Measurements from ENCODE around the gene SLC43A1. TPM values are rescaled to one million over a fixed set of nuclear protein-coding genes. Genes with fewer than 3 reads are reported as not detected.
A peak's percentile ranks its signal among the peaks of the same experiment; 100 is the strongest.

The SLC43A1 gene
- total and polyA plus RNA-seq, 2 donors, result 2.3 to 5.1 TPM

- peaks cover 2 to 21% of the 10 kb centered on the region in 2 donors for H3K4me1 ChIP-seq (ENCODE audit: control insufficient read depth in 2 of 2, insufficient read depth in 2 of 2, low read length in 2 of 2)
- peak in 1 of 9 donors; percentile 40 for DNase-seq (ENCODE audit: low read depth in 6 of 9, low spot score in 9 of 9)
- no peak overlapping the region for H3K27ac ChIP-seq (ENCODE audit: low read depth in 1 of 2, low read length in 1 of 2)
- H3K4me3 ChIP-seq (ENCODE audit: low read length in 2 of 2), result peak overlapping the region; percentile 49 to 62
- H3K36me3 ChIP-seq (ENCODE audit: control insufficient read depth in 2 of 2, insufficient read depth in 2 of 2, low read length in 1 of 2), result no peaks in the 10 kb centered on the region
- no peaks in the 10 kb centered on the region for H3K9me3 ChIP-seq (ENCODE audit: control insufficient read depth in 2 of 2, insufficient read depth in 1 of 2, low read length in 1 of 2)
- WGBS, result under 1% methylated on average over 57 of the region's 57 CpGs
- peaks cover 13 to 49% of the 10 kb centered on the region in 2 donors for H3K27me3 ChIP-seq (ENCODE audit: control insufficient read depth in 2 of 2, insufficient read depth in 1 of 2, low read length in 1 of 2)
Observed at GRCh38 chr11:57514538-57515331, 767 bp downstream of the SLC43A1 start.

DNA sequence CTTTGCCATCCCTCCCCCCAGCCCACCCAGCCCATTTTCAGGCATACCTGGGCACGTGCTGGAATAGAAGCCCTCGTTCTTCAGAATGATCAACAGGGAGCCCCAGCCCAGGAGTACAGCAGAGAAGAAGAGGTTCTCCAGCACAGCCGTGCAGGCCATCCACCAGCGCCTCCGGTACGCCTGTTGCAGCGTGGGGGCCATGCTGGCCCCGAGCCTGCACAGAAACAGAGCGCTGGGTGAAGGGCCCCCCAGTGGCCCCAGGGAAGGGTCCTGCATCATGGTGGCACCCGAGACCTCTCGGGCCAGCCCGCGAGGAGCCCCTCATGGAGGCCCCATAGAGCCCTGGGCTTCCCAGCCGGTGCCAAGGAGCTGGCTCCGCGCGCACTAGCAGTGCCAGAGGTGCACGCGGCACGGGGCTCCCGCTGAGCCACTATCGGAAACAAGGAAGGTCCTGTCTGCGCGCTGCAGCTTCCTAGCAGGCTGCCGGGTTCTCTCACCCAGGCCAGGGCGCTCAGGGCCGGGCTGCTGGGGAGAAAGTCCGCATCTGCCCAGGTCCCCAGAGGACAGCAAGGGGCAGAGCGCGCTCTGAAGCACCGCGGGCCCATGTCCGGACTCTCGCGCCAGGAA lies 1.5 kb downstream of the SLC43A1 start:
- DNase-seq (ENCODE audit: low read depth in 6 of 9, low spot score in 9 of 9), result peak in 1 of 9 donors; percentile 30
- WGBS, result 23% methylated on average over 35 of the region's 35 CpGs
- H3K4me1 ChIP-seq (ENCODE audit: control insufficient read depth in 2 of 2, insufficient read depth in 2 of 2, low read length in 2 of 2), result peaks cover 2 to 21% of the 10 kb centered on the region in 2 donors

DNA sequence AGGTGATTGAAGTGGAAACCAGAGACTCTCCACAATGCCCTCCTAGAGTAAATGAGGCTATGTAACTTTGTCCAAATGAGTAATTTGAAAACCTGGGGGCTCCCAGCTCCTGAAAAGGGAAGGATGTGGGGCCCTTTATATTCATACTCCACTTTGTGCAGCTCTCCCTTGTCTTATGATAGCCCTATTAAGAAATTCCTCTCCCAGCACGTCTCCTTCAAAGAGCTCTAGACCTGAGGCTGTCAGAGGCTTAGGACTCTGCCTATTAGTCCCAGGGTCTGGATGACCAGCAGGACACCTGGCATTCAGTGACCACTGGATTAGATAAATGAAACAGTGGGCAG lies 2.1 kb downstream of the SLC43A1 start:
- WGBS, result 77% methylated on average over 1 of the region's 1 CpG
- Histone ChIP-seq H3K4me1 (ENCODE audit: control insufficient read depth in 2 of 2, insufficient read depth in 2 of 2, low read length in 2 of 2) (peaks cover 2 to 21% of the 10 kb centered on the region in 2 donors), H3K36me3 (ENCODE audit: control insufficient read depth in 2 of 2, insufficient read depth in 2 of 2, low read length in 1 of 2) (no peaks in the 10 kb centered on the region), H3K9me3 (ENCODE audit: control insufficient read depth in 2 of 2, insufficient read depth in 1 of 2, low read length in 1 of 2) (no peaks in the 10 kb centered on the region), H3K27ac (ENCODE audit: low read depth in 1 of 2, low read length in 1 of 2) (no peak overlapping the region), H3K4me3 (ENCODE audit: low read length in 2 of 2) (no peak overlapping the region), H3K27me3 (ENCODE audit: control insufficient read depth in 2 of 2, insufficient read depth in 1 of 2, low read length in 1 of 2) (peaks cover 13 to 49% of the 10 kb centered on the region in 2 donors)
- no peak for DNase-seq (ENCODE audit: low read depth in 6 of 9, low spot score in 9 of 9)

More for the DNA sequence above, 1.5 kb downstream of the SLC43A1 start:
- H3K36me3 ChIP-seq (ENCODE audit: control insufficient read depth in 2 of 2, insufficient read depth in 2 of 2, low read length in 1 of 2), result no peaks in the 10 kb centered on the region
- peak overlapping the region; percentile 49 to 62 for H3K4me3 ChIP-seq (ENCODE audit: low read length in 2 of 2)
- peaks cover 13 to 49% of the 10 kb centered on the region in 2 donors for H3K27me3 ChIP-seq (ENCODE audit: control insufficient read depth in 2 of 2, insufficient read depth in 1 of 2, low read length in 1 of 2)
- H3K9me3 ChIP-seq (ENCODE audit: control insufficient read depth in 2 of 2, insufficient read depth in 1 of 2, low read length in 1 of 2), result no peaks in the 10 kb centered on the region
- no peak overlapping the region for H3K27ac ChIP-seq (ENCODE audit: low read depth in 1 of 2, low read length in 1 of 2)

DNA sequence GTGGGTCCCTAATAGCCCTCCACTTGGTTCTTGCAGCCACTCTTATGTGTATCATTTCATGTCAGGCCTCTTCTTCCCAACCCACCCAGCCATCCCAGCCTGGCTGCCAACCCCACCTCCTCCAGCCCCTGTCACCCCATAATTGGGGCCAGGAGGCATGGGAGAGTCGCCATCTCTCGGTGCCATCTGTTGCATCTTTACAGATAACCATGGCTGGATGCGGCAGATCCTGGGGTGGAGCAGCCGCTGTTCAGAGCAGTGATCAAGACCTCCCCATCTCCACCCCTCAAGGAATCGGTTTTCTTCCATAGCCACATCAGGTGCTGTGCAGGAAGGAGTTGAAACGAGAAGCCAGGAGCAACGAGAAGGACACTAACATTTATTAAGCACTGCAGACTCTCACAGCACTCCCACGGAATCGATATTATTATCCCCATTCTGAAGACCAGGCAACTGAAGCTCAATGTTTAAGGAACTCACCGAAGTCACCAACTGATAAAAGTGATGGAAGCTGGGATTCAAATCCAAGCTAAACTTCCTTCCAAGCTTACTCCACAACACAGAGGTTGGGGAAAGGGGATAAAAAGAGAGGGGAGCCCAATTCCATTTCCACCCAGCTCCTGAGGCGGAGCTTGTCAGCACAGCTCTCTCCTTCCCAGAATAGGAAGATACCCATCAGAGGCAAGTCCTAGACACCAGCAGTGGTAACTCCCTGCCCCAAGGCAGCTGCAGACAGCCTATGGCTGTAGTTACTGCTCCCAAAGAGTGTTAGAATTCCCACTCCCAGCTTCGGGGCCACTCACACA lies 2.7 kb downstream of the SLC43A1 start:
- Histone ChIP-seq H3K27ac (ENCODE audit: low read depth in 1 of 2, low read length in 1 of 2) (no peak overlapping the region), H3K4me1 (ENCODE audit: control insufficient read depth in 2 of 2, insufficient read depth in 2 of 2, low read length in 2 of 2) (peaks cover 2 to 21% of the 10 kb centered on the region in 2 donors), H3K4me3 (ENCODE audit: low read length in 2 of 2) (no peak overlapping the region), H3K9me3 (ENCODE audit: control insufficient read depth in 2 of 2, insufficient read depth in 1 of 2, low read length in 1 of 2) (no peaks in the 10 kb centered on the region), H3K27me3 (ENCODE audit: control insufficient read depth in 2 of 2, insufficient read depth in 1 of 2, low read length in 1 of 2) (peaks cover 13 to 48% of the 10 kb centered on the region in 2 donors), H3K36me3 (ENCODE audit: control insufficient read depth in 2 of 2, insufficient read depth in 2 of 2, low read length in 1 of 2) (no peaks in the 10 kb centered on the region)
- 95% methylated on average over 12 of the region's 12 CpGs for WGBS
- DNase-seq (ENCODE audit: low read depth in 6 of 9, low spot score in 9 of 9), result no peak

- Histone ChIP-seq H3K27ac (ENCODE audit: low read depth in 1 of 2, low read length in 1 of 2) (no peak overlapping the region), H3K4me3 (ENCODE audit: low read length in 2 of 2) (no peak overlapping the region), H3K9me3 (ENCODE audit: control insufficient read depth in 2 of 2, insufficient read depth in 1 of 2, low read length in 1 of 2) (no peaks in the 10 kb centered on the region), H3K4me1 (ENCODE audit: control insufficient read depth in 2 of 2, insufficient read depth in 2 of 2, low read length in 2 of 2) (peaks cover 2 to 21% of the 10 kb centered on the region in 2 donors), H3K36me3 (ENCODE audit: control insufficient read depth in 2 of 2, insufficient read depth in 2 of 2, low read length in 1 of 2) (no peaks in the 10 kb centered on the region), H3K27me3 (ENCODE audit: control insufficient read depth in 2 of 2, insufficient read depth in 1 of 2, low read length in 1 of 2) (peaks cover 13 to 39% of the 10 kb centered on the region in 2 donors)
- WGBS, result 92% methylated on average over 6 of the region's 6 CpGs
- no peak for DNase-seq (ENCODE audit: low read depth in 6 of 9, low spot score in 9 of 9)
Observed at GRCh38 chr11:57511741-57512430, 3.6 kb downstream of the SLC43A1 start.

GRCh38 chr11:57508341-57509170 lies 6.9 kb downstream of the SLC43A1 start:
- Histone ChIP-seq H3K4me3 (ENCODE audit: low read length in 2 of 2) (no peak overlapping the region), H3K27ac (ENCODE audit: low read depth in 1 of 2, low read length in 1 of 2) (no peak overlapping the region), H3K36me3 (ENCODE audit: control insufficient read depth in 2 of 2, insufficient read depth in 2 of 2, low read length in 1 of 2) (no peaks in the 10 kb centered on the region), H3K4me1 (ENCODE audit: control insufficient read depth in 2 of 2, insufficient read depth in 2 of 2, low read length in 2 of 2) (no peaks in the 10 kb centered on the region), H3K27me3 (ENCODE audit: control insufficient read depth in 2 of 2, insufficient read depth in 1 of 2, low read length in 1 of 2) (peaks cover 0 to 7% of the 10 kb centered on the region in 2 donors), H3K9me3 (ENCODE audit: control insufficient read depth in 2 of 2, insufficient read depth in 1 of 2, low read length in 1 of 2) (no peaks in the 10 kb centered on the region)
- 95% methylated on average over 7 of the region's 7 CpGs for WGBS
- DNase-seq (ENCODE audit: low read depth in 6 of 9, low spot score in 9 of 9), result no peak

DNA sequence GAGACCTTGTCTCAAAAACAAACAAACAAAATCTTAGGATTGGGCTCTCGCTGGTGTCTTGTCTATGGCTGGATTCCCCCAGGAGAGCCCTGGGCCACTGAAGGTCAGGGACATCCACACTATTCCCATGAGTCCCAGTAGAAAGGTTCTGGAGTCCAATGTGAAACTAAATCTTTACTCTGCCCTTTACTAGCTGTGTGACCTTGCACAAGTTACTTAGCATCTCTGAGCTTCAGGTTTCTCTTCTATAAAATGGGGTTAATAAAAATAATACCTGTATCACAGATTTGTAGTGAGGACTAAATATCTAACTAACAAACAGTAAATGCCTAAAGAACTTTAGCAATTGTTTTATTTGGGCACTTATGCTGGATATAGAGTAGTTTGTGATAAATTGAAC lies 9.0 kb downstream of the SLC43A1 start:
- Histone ChIP-seq H3K27me3 (ENCODE audit: control insufficient read depth in 2 of 2, insufficient read depth in 1 of 2, low read length in 1 of 2) (no peaks in the 10 kb centered on the region), H3K36me3 (ENCODE audit: control insufficient read depth in 2 of 2, insufficient read depth in 2 of 2, low read length in 1 of 2) (no peaks in the 10 kb centered on the region), H3K4me3 (ENCODE audit: low read length in 2 of 2) (no peak overlapping the region), H3K27ac (ENCODE audit: low read depth in 1 of 2, low read length in 1 of 2) (no peak overlapping the region), H3K9me3 (ENCODE audit: control insufficient read depth in 2 of 2, insufficient read depth in 1 of 2, low read length in 1 of 2) (no peaks in the 10 kb centered on the region), H3K4me1 (ENCODE audit: control insufficient read depth in 2 of 2, insufficient read depth in 2 of 2, low read length in 2 of 2) (no peaks in the 10 kb centered on the region)
- WGBS, result 98% methylated on average over 1 of the region's 1 CpG
- DNase-seq (ENCODE audit: low read depth in 6 of 9, low spot score in 9 of 9), result no peak

DNA sequence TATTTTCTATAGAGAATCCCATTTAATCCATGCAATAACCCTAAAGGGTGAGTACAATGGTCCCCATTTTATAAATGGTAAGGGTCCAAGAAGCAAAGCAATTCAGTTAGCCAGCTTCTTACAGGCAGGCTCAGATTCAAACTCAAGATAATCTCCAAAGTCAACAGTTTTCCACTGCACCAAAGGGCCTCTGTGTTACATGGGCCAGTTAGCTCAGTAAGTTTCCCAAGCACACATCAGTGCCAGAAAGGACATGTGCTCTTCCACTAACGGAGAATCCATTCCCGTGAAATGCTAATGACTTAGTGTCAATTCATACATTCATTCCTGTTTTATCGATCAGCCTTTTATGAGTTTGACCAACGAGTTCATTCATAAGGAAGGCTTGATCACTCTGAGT lies 11.0 kb downstream of the SLC43A1 start:
- no peak for DNase-seq (ENCODE audit: low read depth in 6 of 9, low spot score in 9 of 9)
- H3K36me3 ChIP-seq (ENCODE audit: control insufficient read depth in 2 of 2, insufficient read depth in 2 of 2, low read length in 1 of 2), result no peaks in the 10 kb centered on the region
- no peaks in the 10 kb centered on the region for H3K27me3 ChIP-seq (ENCODE audit: control insufficient read depth in 2 of 2, insufficient read depth in 1 of 2, low read length in 1 of 2)
- H3K27ac ChIP-seq (ENCODE audit: low read depth in 1 of 2, low read length in 1 of 2), result no peak overlapping the region
- no peak overlapping the region for H3K4me3 ChIP-seq (ENCODE audit: low read length in 2 of 2)
- 97% methylated on average over 4 of the region's 4 CpGs for WGBS
- no peaks in the 10 kb centered on the region for H3K9me3 ChIP-seq (ENCODE audit: control insufficient read depth in 2 of 2, insufficient read depth in 1 of 2, low read length in 1 of 2)
- H3K4me1 ChIP-seq (ENCODE audit: control insufficient read depth in 2 of 2, insufficient read depth in 2 of 2, low read length in 2 of 2), result peaks cover 0 to 7% of the 10 kb centered on the region in 2 donors
